C4-2B (cell line): ENCODE results near the gene MFAP3L.

Source experiments
- ZFX ChIP-seq: fragments of 450-650 bp; IDR thresholded peaks from 2 replicates; pipeline ENCODE4 v1.6.1; 2017
- TF ChIP-seq, protein P1 (sequence below): fragments of 450-650 bp; conservative IDR thresholded peaks from 2 replicates; pipeline ENCODE4 v1.5.1; 2017; ENCODE audit warnings: mild to moderate bottlenecking

DNA sequence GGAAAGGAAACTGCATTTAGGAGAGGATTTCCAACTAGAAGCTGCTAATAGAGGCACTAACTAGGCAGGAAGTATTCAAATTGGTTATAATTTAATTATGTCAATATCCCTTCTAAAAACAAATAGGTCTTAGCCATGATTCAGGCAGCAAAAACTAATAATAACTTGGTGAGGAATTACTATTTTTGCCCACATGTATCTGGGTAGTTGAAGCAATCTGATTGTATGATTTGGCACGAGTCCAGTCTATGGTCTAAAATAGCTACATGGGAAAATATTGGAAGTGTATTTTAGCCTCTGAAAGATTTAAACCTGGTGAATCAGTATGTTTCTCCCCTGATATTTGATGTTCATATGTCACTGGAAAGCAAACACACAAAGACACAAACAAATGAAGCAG is 62.2 kb downstream of the MFAP3L start:
- TF ChIP-seq, protein P1, sequence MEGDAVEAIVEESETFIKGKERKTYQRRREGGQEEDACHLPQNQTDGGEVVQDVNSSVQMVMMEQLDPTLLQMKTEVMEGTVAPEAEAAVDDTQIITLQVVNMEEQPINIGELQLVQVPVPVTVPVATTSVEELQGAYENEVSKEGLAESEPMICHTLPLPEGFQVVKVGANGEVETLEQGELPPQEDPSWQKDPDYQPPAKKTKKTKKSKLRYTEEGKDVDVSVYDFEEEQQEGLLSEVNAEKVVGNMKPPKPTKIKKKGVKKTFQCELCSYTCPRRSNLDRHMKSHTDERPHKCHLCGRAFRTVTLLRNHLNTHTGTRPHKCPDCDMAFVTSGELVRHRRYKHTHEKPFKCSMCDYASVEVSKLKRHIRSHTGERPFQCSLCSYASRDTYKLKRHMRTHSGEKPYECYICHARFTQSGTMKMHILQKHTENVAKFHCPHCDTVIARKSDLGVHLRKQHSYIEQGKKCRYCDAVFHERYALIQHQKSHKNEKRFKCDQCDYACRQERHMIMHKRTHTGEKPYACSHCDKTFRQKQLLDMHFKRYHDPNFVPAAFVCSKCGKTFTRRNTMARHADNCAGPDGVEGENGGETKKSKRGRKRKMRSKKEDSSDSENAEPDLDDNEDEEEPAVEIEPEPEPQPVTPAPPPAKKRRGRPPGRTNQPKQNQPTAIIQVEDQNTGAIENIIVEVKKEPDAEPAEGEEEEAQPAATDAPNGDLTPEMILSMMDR = no peak
- TF ChIP-seq ZFX = no peak
